Measurements from ENCODE around the gene PRSS57.
"Not testable (repeated sequence)": the region's sequence is repeated elsewhere in the genome, so short reads cannot be mapped to it uniquely, and the experiment has no call there.

PRSS57 gene

GRCh38 chr19:715347-715746 is 20.1 kb upstream of the PRSS57 start:
- Mint-ChIP-seq H3K4me1 (ENCODE audit: low read depth) (peaks cover 4% of the 10 kb centered on the region), H3K27ac (no peak overlapping the region), H3K27me3 (peaks cover 56% of the 10 kb centered on the region), H3K4me3 (no peak overlapping the region), H3K36me3 (ENCODE audit: low read depth) (peaks cover 6% of the 10 kb centered on the region), H3K9me3 (peaks cover 10% of the 10 kb centered on the region)
- intact Hi-C loops (cut with micrococcal nuclease), result no loop called here

DNA sequence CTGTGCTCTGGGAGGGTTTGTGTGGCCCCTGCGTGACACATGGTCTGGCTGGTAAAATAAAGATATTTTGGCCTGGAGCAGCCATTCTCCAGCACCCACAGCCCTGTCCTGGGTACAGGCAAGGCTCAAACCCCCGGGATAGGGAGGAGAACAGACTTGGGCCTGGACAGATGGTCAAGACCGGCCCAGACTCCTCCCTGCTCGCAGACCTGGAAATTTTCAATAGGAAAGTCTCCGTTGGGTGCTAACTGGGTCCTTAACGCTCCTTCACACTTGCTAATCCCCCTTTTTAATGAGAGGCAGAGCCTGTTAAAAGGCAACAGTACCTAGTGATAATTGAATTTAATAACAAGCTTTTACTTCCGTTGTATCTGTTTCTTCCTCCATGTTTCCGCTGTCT is 16.0 kb upstream of the PRSS57 start:
- H3K27ac Mint-ChIP-seq, result no peak overlapping the region
- H3K9me3 Mint-ChIP-seq, result peaks cover 10% of the 10 kb centered on the region
- peaks cover 5% of the 10 kb centered on the region for H3K4me1 Mint-ChIP-seq (ENCODE audit: low read depth)
- peaks cover 6% of the 10 kb centered on the region for H3K36me3 Mint-ChIP-seq (ENCODE audit: low read depth)
- peaks cover 60% of the 10 kb centered on the region for H3K27me3 Mint-ChIP-seq
- intact Hi-C loops (cut with micrococcal nuclease), result no loop called here
- no peak overlapping the region for H3K4me3 Mint-ChIP-seq

DNA sequence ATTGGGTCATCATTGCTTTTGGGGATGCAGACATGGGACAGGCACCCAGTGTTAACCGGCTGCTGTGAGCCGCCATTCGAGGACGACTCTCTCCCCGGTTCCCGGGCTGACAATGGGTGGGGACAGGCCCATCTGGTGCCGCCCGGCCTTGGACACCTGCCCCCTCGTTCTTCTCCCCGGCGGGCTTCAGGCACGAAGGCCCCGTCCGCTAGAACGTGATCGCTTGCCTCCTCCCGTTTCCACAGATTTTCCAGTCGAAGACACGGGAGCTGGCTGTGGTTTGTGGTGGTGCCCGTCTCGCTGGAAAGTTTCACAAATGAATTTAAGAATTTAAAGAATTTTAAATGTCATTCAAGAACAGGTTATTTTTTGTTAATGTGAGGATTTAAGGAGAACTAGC is 15.5 kb upstream of the PRSS57 start:
- Mint-ChIP-seq H3K9me3 (peaks cover 8% of the 10 kb centered on the region), H3K4me1 (ENCODE audit: low read depth) (peaks cover 5% of the 10 kb centered on the region), H3K27ac (no peak overlapping the region), H3K36me3 (ENCODE audit: low read depth) (peaks cover 6% of the 10 kb centered on the region), H3K4me3 (no peak overlapping the region), H3K27me3 (peaks cover 60% of the 10 kb centered on the region)
- intact Hi-C loops (cut with micrococcal nuclease), result no loop called here

- Mint-ChIP-seq H3K27ac (no peak overlapping the region), H3K36me3 (ENCODE audit: low read depth) (no peaks in the 10 kb centered on the region), H3K4me1 (ENCODE audit: low read depth) (peaks cover 5% of the 10 kb centered on the region), H3K27me3 (peaks cover 58% of the 10 kb centered on the region), H3K4me3 (no peak overlapping the region), H3K9me3 (peaks cover 1% of the 10 kb centered on the region)
- intact Hi-C loops (cut with micrococcal nuclease), result no loop called here
Measured at GRCh38 chr19:709965-710571, 14.8 kb upstream of the PRSS57 start.

- no peaks in the 10 kb centered on the region for H3K36me3 Mint-ChIP-seq (ENCODE audit: low read depth)
- peak overlapping the region; percentile 39 for H3K4me3 Mint-ChIP-seq
- H3K9me3 Mint-ChIP-seq, result no peaks in the 10 kb centered on the region
- no peak overlapping the region for H3K27ac Mint-ChIP-seq
- H3K27me3 Mint-ChIP-seq, result peaks cover 58% of the 10 kb centered on the region
- peaks cover 6% of the 10 kb centered on the region for H3K4me1 Mint-ChIP-seq (ENCODE audit: low read depth)
- intact Hi-C loops (cut with micrococcal nuclease), result no loop called here
Measured at GRCh38 chr19:709196-709964, 14.1 kb upstream of the PRSS57 start.

GRCh38 chr19:708154-709143 is 13.2 kb upstream of the PRSS57 start, which contains the start of gene PALM:
Gene PALM, plus strand, starts transcription at chr19:708935. Its CDS starts 212 bp downstream, at chr19:709147.
- H3K36me3 Mint-ChIP-seq (ENCODE audit: low read depth), result peaks cover 3% of the 10 kb centered on the region
- H3K4me3 Mint-ChIP-seq, result peak within 1 kb of the TSS; percentile 48
- H3K4me1 Mint-ChIP-seq (ENCODE audit: low read depth), result peaks cover 10% of the 10 kb centered on the region
- H3K27ac Mint-ChIP-seq, result no peak within 1 kb of the TSS
- intact Hi-C loops (cut with micrococcal nuclease), result no loop called here
- H3K27me3 Mint-ChIP-seq, result peaks cover 55% of the 10 kb centered on the region
- no peaks in the 10 kb centered on the region for H3K9me3 Mint-ChIP-seq

- peak overlapping the region; percentile 66 for H3K4me3 Mint-ChIP-seq
- H3K9me3 Mint-ChIP-seq, result no peaks in the 10 kb centered on the region
- peak overlapping the region; percentile 85 for H3K27ac Mint-ChIP-seq
- H3K4me1 Mint-ChIP-seq (ENCODE audit: low read depth), result peaks cover 33% of the 10 kb centered on the region
- peaks cover 21% of the 10 kb centered on the region for H3K27me3 Mint-ChIP-seq
- intact Hi-C loops (cut with micrococcal nuclease), result loop anchor here (1.0 kb wide), 1 partner anchor 23 kb away; no protein-coding TSS in a partner anchor
- H3K36me3 Mint-ChIP-seq (ENCODE audit: low read depth), result peaks cover 8% of the 10 kb centered on the region
Measured at GRCh38 chr19:704447-704741, 9.1 kb upstream of the PRSS57 start.

GRCh38 chr19:703651-704446 is 8.6 kb upstream of the PRSS57 start:
- H3K9me3 Mint-ChIP-seq, result no peaks in the 10 kb centered on the region
- peak overlapping the region; percentile 85 for H3K27ac Mint-ChIP-seq
- peaks cover 38% of the 10 kb centered on the region for H3K4me1 Mint-ChIP-seq (ENCODE audit: low read depth)
- H3K36me3 Mint-ChIP-seq (ENCODE audit: low read depth), result peaks cover 8% of the 10 kb centered on the region
- intact Hi-C loops (cut with micrococcal nuclease), result loop anchor here (1.0 kb wide), 1 partner anchor 23 kb away; no protein-coding TSS in a partner anchor
- peaks cover 21% of the 10 kb centered on the region for H3K27me3 Mint-ChIP-seq
- peak overlapping the region; percentile 92 for H3K4me3 Mint-ChIP-seq

GRCh38 chr19:703329-703650 is 8.0 kb upstream of the PRSS57 start:
- intact Hi-C loops (cut with micrococcal nuclease), result no loop called here
- H3K4me1 Mint-ChIP-seq (ENCODE audit: low read depth), result peaks cover 44% of the 10 kb centered on the region
- peak overlapping the region; percentile 85 for H3K27ac Mint-ChIP-seq
- peaks cover 18% of the 10 kb centered on the region for H3K27me3 Mint-ChIP-seq
- H3K4me3 Mint-ChIP-seq, result peak overlapping the region; percentile 92
- peaks cover 8% of the 10 kb centered on the region for H3K36me3 Mint-ChIP-seq (ENCODE audit: low read depth)
- no peaks in the 10 kb centered on the region for H3K9me3 Mint-ChIP-seq

DNA sequence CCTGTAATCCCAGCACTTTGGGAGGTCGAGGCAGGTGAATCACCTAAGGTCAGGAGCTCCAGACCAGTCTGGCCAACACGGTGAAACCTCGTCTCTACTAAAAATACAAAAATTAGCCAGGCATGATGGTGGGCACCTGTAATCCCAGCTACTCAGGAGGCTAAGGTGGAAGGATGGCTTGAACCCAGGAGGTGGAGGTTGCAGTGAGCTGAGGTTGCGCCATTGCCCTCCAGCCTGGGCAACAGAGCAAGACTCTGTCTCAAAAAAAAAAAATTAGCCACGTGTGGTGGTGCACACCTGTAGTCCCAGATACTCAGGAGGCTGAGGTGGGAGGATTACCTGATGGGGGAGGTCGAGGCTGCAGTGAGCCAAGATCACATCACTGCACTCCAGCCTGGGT is 7.6 kb upstream of the PRSS57 start:
- H3K9me3 Mint-ChIP-seq; intact Hi-C loops (cut with micrococcal nuclease); H3K36me3 Mint-ChIP-seq (ENCODE audit: low read depth): not testable (repeated sequence)
- Mint-ChIP-seq H3K4me1 (ENCODE audit: low read depth) (peaks cover 44% of the 10 kb centered on the region), H3K27ac (peak overlapping the region; percentile 85), H3K4me3 (peak overlapping the region; percentile 92), H3K27me3 (peaks cover 14% of the 10 kb centered on the region)

- H3K36me3 Mint-ChIP-seq (ENCODE audit: low read depth); H3K9me3 Mint-ChIP-seq; intact Hi-C loops (cut with micrococcal nuclease): not testable (repeated sequence)
- peaks cover 58% of the 10 kb centered on the region for H3K4me1 Mint-ChIP-seq (ENCODE audit: low read depth)
- peak overlapping the region; percentile 9 for H3K4me3 Mint-ChIP-seq
- H3K27me3 Mint-ChIP-seq, result peaks cover 11% of the 10 kb centered on the region
- peak overlapping the region; percentile 61 for H3K27ac Mint-ChIP-seq
Measured at GRCh38 chr19:699885-700284, 4.6 kb upstream of the PRSS57 start.

DNA sequence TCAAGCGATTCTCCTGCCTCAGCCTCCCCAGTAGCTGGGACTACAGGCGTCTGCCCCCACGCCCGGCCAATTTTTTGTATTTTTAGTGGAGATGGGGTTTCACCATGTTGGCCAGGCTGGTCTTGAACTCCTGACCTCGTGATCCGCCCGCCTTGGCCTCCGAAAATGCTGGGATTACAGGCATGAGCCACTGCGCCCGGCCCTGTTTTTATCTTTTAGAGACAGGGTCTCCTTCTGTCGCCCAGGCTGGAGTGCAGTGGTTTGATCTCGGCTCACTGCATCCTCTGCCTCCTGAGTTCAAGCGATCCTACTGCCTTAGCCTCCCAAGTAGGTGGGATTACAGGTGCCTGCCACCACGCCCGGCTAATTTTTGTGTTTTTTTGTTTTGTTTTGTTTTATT is 3.3 kb upstream of the PRSS57 start:
- H3K27ac Mint-ChIP-seq, result peak overlapping the region; percentile 61
- peaks cover 60% of the 10 kb centered on the region for H3K4me1 Mint-ChIP-seq (ENCODE audit: low read depth)
- peaks cover 22% of the 10 kb centered on the region for H3K27me3 Mint-ChIP-seq
- H3K4me3 Mint-ChIP-seq; intact Hi-C loops (cut with micrococcal nuclease); H3K9me3 Mint-ChIP-seq; H3K36me3 Mint-ChIP-seq (ENCODE audit: low read depth): not testable (repeated sequence)

Data from dendritic cell treated with granulocyte-macrophage colony-stimulating factor and Interleukin-4, amounts not matched to agents 40 ng/mL and 50 ng/mL, for 4 days (primary cell).